SK-MEL-5 (cell line): ENCODE measurements around the gene RFX2. TPM values are rescaled to one million over a fixed set of nuclear protein-coding genes. Genes with fewer than 3 reads are reported as not detected.
"Not testable (repeated sequence)": the region's sequence is repeated elsewhere in the genome, so short reads cannot be mapped to it uniquely, and the experiment has no call there.

Experiments
- DNase-seq: peaks from one replicate; pipeline ENCODE4 v3.0.0-alpha.2; 2016; ENCODE audit warnings: low read depth, low spot score
- in situ Hi-C: cut with HindIII; loops from 2 replicates; pipeline ENCODE4 v1.10.0; 2016; ENCODE audit warnings: low sequenced_read_pairs, high pct_unique_total_duplicates, low pct_unique_long_range_greater_than_20kb
- total RNA-seq: library from RNA; depleted of rRNA; stranded (reverse); fragments of >200 nt; shearing (Covaris generic); gene quantifications from 2 replicates; pipeline ENCODE4 v1.2.3, GENCODE V29; 2014

RFX2 gene
- total RNA-seq, 1 experiment from 2014 or later = 2.6 TPM

GRCh38 chr19:6011794-6012193, 98.5 kb downstream of the RFX2 start:
- in situ Hi-C loops = no loop called here
- no peak for DNase-seq

- in situ Hi-C loops = no loop called here
- DNase-seq = no peak
Measured at GRCh38 chr19:6011206-6011605, 99.1 kb downstream of the RFX2 start.

GRCh38 chr19:6010107-6010506, 100.2 kb downstream of the RFX2 start:
- in situ Hi-C loops = no loop called here
- no peak for DNase-seq

GRCh38 chr19:6007866-6008265, 102.4 kb downstream of the RFX2 start:
- no peak for DNase-seq
- in situ Hi-C loops = no loop called here

GRCh38 chr19:6006896-6007295, 103.4 kb downstream of the RFX2 start:
- in situ Hi-C loops = no loop called here
- no peak for DNase-seq

GRCh38 chr19:6006070-6006446, 104.2 kb downstream of the RFX2 start:
- in situ Hi-C loops, DNase-seq: not testable (repeated sequence)

- in situ Hi-C loops = no loop called here
Measured at GRCh38 chr19:6005321-6006069, 104.8 kb downstream of the RFX2 start.

GRCh38 chr19:6003976-6004375, 106.3 kb downstream of the RFX2 start:
- in situ Hi-C loops = no loop called here
- no peak for DNase-seq

More at GRCh38 chr19:6005321-6006069, 104.8 kb downstream of the RFX2 start:
- no peak for DNase-seq

- no peak for DNase-seq
- in situ Hi-C loops = no loop called here
Measured at GRCh38 chr19:6002591-6002990, 107.7 kb downstream of the RFX2 start.

GRCh38 chr19:6000228-6000847, 110.0 kb downstream of the RFX2 start:
- in situ Hi-C loops = no loop called here
- no peak for DNase-seq

GRCh38 chr19:5999693-6000092, 110.6 kb downstream of the RFX2 start:
- in situ Hi-C loops = no loop called here
- DNase-seq = no peak

GRCh38 chr19:5997371-5997770, 112.9 kb downstream of the RFX2 start:
- in situ Hi-C loops = no loop called here
- no peak for DNase-seq

GRCh38 chr19:5996623-5997320, 113.5 kb downstream of the RFX2 start:
- in situ Hi-C loops = no loop called here
- no peak for DNase-seq

GRCh38 chr19:5996102-5996501, 114.2 kb downstream of the RFX2 start:
- no peak for DNase-seq
- in situ Hi-C loops = no loop called here

GRCh38 chr19:5995606-5996005, 114.7 kb downstream of the RFX2 start:
- in situ Hi-C loops = no loop called here
- no peak for DNase-seq

GRCh38 chr19:5994405-5995165, 115.7 kb downstream of the RFX2 start:
- in situ Hi-C loops = no loop called here

GRCh38 chr19:5993648-5994358, 116.5 kb downstream of the RFX2 start:
- no peak for DNase-seq
- in situ Hi-C loops = no loop called here

More at GRCh38 chr19:5994405-5995165, 115.7 kb downstream of the RFX2 start:
- no peak for DNase-seq
